SK-N-SH treated with all-trans-retinoic acid at 6 μM for 48 hours (cell line): Measurements from ENCODE around the gene TMEM51.

Source experiments
- ARNTL ChIP-seq: fragments of 450-650 bp; formaldehyde crosslinking; IDR thresholded peaks from 2 replicates; pipeline ENCODE4 v1.5.0; 2020; ENCODE audit warnings: low read depth, mild to moderate bottlenecking, moderate library complexity, borderline replicate concordance
- PATZ1 ChIP-seq: fragments of 250-450 bp; sonication (Bioruptor Pico); IDR thresholded peaks from 2 replicates; pipeline ENCODE4 v1.8.0; 2020; ENCODE audit warnings: mild to moderate bottlenecking, moderate library complexity, borderline replicate concordance
- RARB ChIP-seq: fragments of 250-450 bp; sonication (Bioruptor Pico); IDR thresholded peaks from 2 replicates; pipeline ENCODE4 v1.8.0; 2021; ENCODE audit warnings: mild to moderate bottlenecking, moderate library complexity
- TSHZ2 ChIP-seq: fragments of 250-450 bp; sonication (Bioruptor Pico); IDR thresholded peaks from 2 replicates; pipeline ENCODE4 v1.5.0; 2020; ENCODE audit warnings: mild to moderate bottlenecking, moderate library complexity
- ZFP3 ChIP-seq: fragments of 250-450 bp; sonication (Bioruptor Pico); IDR thresholded peaks from 2 replicates; pipeline ENCODE4 v1.5.0; 2020; ENCODE audit warnings: mild to moderate bottlenecking, moderate library complexity
- ZFP30 ChIP-seq: fragments of 450-650 bp; formaldehyde crosslinking; IDR thresholded peaks from 2 replicates; pipeline ENCODE4 v1.5.0; 2022; ENCODE audit warnings: mild to moderate bottlenecking, moderate library complexity

GRCh38 chr1:15210651-15211375, 57.3 kb downstream of the TMEM51 start:
- TF ChIP-seq RARB (CRISPR knock-in tag) (no peak), PATZ1 (CRISPR knock-in tag) (no peak), ARNTL (CRISPR knock-in tag) (no peak), ZFP3 (CRISPR knock-in tag) (no peak), ZFP30 (CRISPR knock-in tag) (no peak), TSHZ2 (CRISPR knock-in tag) (no peak)
